Lung microvascular endothelial cell (primary cell): ENCODE data around the gene PARPBP. TPM values are rescaled to one million over a fixed set of nuclear protein-coding genes. Genes with fewer than 3 reads are reported as not detected.
"Not testable (repeated sequence)": the region's sequence is repeated elsewhere in the genome, so short reads cannot be mapped to it uniquely, and the experiment has no call there.

Experiments
- DNase-seq, 2 donors: peaks; one replicate each; pipeline versions ENCODE4 v3.0.0 to v3.0.0-alpha.2; 2010; ENCODE audit warnings: low read depth in 2 of 2
- total RNA-seq: library from RNA; depleted of rRNA; stranded (reverse); fragments of >200 nt; gene quantifications from 2 replicates; pipeline ENCODE4 v1.2.1, GENCODE V29; 2014

Gene PARPBP, protein sequence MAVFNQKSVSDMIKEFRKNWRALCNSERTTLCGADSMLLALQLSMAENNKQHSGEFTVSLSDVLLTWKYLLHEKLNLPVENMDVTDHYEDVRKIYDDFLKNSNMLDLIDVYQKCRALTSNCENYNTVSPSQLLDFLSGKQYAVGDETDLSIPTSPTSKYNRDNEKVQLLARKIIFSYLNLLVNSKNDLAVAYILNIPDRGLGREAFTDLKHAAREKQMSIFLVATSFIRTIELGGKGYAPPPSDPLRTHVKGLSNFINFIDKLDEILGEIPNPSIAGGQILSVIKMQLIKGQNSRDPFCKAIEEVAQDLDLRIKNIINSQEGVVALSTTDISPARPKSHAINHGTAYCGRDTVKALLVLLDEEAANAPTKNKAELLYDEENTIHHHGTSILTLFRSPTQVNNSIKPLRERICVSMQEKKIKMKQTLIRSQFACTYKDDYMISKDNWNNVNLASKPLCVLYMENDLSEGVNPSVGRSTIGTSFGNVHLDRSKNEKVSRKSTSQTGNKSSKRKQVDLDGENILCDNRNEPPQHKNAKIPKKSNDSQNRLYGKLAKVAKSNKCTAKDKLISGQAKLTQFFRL
- 4.4 and 7.8 TPM in 2 replicates for total RNA-seq

DNA sequence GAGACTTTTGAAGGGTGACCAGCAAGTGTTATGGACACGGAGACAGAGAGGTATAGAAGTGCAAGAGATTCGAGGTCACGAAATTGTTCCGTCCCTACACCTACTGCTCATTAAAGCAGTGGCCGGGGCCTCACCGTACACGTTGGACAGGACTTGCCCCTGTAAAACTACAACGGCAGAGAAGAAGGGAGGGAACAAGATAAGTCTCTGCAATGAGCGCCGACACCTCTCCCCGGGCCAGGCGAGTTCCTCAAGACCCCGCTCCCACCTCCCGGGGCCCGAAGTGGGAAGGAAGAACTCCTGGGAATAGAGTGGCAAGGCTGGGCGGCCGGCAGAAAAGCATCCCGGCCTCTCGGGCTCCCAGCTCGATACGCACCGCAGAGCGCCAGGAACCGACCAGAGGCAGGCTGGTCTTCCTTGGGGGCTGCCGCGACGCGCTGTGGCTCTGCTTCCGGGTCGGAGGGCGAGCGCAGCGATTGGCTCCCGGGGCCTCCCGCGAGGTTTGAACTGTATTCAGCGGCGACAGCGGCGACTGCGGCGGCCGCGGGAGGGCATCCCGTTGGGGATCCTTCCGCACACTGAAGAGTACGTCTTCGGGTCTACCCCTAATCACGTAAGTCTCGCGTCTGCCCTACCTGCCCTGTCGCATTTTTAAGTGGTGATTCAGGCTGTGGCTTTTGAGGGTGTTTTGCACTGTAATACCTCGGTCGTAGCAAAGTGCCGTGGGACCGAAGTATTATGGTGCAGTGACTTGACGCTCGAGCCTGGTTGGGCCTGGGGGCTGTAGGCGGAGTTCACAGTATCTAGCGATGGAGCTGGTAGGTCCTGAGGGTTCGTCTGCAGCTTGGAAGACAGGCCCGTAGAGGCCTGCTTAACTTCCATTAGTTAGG, at the start of gene PARPBP, which contains the start of gene NUP37:
Gene PARPBP (plus strand): TSS at position 510 of the 890 bp plus-strand sequence. CDS start 3,706 bp downstream, outside the sequence.
Gene NUP37 (minus strand): TSS at position 441 of the 890 bp plus-strand sequence. CDS start 1,596 bp downstream, outside the sequence.
- DNase-seq: peak; percentile 93 to 94

DNA sequence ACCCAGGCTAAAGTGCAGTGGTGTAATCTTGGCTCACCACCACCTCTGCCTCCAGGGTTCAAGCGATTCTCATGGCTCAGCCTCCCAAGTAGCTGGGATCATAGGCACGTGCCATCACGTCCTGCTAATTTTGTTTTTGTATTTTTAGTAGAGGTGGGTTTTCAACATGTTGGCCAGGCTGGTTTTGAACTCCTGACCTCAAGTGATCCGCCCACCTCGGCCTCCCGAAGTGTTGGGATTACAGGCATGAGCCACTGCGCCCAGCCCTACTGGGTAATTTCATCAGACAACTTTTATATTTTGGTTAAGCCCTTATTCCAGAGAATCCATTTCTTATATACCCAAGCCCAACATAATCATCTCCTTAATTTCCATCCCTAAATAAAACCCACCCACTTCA, 47.9 kb upstream of the PARPBP start:
- not testable (repeated sequence) for DNase-seq

DNA sequence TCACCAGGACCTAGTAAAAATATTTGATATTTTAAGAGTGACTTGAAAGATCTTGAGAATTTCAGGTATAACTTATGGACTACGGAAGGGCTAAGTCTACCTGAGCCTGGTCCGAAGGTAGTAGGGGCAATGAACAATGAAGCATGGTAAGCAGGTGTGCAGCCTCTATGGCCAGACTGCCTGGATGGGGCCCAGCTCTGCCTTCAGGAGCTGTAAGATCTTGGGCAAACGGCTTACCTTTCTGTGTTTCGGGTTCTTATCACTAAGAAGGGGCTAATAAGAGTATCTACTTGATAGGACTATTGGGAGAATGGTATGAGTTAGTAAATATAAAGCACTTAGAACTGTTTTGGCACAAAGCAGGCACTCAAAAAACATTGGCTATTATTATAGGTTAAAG, 39.1 kb upstream of the PARPBP start:
- DNase-seq: no peak

DNA sequence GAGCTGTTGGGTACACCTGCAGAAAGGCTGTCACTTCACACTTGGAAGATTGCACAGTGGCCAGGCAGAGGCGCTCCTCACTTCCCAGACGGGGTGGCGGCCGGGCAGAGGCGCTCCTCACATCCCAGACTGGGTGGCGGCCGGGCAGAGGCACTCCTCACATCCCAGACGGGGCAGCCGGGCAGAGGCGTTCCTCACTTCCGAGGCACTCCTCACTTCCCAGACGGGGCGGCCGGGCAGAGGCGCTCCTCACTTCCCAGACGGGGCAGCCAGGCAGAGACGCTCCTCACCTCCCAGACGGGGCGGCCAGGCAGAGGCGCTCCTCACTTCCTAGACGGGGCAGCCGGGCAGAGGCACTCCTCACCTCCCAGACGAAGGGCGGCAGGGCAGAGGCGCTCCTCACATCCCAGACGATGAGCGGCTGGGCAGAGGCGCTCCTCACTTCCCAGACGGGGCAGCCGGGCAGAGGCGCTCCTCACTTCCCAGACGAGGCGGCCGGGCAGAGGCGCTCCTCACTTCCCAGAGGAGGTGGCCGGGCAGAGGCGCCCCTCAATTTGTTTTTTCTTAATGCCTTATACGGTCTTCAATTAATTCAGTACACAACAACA, 30.7 kb upstream of the PARPBP start:
- not testable (repeated sequence) for DNase-seq

DNA sequence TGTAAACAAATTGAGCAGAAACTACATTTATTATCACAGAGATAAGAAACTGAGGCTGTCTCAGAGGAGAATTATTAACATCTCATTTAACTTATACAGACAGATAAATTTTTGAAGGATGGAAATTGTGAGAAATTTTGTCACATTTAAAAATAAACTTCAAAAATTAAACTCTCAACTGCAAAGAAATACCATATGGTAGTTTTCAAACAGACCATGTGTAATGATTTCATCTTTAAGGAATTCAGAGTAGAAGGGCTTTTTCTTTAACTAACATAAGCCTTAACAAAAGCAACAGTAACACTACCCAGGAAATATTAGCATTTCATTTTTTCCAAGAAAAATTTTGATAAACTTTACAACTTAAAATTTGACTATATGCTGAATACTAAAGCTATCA, 26.7 kb upstream of the PARPBP start:
- no peak for DNase-seq

DNA sequence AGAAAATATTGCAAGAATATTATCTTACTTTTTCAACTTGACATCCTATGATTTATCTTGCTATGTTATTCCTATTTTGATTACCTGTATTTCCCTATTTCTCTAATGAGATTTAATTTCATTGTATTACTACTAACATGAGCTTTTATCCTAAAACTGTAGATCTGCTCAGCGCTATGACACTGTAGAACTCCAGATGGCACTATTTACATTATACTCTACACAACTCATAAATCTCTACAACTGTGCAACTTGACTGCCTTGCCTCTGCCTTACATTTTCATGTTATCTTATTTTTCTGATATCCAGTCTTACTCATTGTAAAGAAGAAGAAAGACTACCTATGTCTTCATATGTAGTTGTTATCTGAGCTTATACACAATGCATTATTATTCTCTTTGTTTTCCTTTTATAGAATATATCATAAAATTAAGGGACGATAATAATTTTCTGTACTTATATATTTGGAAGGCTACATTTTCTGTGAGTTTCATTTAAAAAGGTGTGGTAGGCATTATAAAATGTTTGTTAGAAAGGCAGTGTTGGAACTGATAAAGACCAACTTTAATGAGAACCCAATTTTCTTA, 24.2 kb upstream of the PARPBP start:
- DNase-seq: peak; percentile 55 to 61

DNA sequence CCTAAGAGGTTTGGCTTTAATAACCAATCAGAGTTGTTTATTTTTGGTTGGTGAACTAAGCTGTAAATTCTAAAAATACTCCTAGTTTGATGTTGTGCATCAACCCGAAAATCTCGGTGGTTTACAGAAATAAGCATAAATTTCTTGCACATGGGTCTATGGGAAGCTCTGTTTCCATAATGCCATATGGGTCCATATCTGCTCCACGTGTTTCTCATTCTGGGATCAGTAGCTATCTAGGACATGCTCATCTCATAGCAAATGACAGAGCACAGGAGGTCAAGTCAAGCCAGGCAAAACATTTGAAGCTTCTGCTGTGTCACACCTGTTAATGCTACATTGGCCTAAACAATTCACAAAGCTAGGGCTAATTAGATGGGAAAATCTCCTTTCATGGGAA, 23.1 kb upstream of the PARPBP start:
- DNase-seq: no peak

DNA sequence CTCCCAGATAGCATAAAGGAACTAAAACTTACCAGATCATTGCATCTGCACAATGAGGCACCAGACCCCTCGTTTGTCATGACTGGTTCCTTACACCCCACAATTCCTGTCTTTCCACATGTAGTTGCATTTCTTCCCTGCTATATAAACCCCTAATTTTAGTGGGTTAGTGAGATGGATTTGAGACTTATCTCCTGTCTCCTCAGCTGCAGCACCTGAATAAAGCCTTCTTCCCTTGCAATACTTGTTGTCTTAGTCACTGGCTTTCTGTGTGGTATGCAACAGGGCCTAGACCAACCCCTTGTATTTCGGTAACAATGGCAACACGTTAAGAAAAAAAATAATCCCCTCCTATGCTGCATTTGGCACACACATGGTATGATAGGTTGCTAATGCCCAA, 13.1 kb upstream of the PARPBP start:
- DNase-seq: no peak

DNA sequence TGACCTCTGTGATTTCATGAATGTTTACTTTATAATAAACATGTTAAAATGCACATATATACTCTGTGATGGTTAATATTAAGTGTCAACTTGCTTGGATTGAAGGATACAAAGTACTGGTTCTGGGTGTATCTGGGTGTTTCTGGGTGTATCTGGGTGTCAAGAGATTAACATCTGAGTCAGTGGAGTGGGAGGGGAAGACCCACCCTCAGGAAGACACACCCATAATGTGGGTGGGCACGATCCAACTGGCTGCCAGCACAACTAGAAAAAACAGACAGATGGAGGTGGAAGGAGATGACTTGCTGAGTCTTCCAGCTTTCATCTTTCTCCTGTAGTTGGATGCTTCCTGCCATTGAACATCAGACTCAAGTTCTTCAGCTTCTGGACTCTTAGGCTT, 12.0 kb upstream of the PARPBP start:
- DNase-seq: peak in 1 of 2 donors; percentile 5

DNA sequence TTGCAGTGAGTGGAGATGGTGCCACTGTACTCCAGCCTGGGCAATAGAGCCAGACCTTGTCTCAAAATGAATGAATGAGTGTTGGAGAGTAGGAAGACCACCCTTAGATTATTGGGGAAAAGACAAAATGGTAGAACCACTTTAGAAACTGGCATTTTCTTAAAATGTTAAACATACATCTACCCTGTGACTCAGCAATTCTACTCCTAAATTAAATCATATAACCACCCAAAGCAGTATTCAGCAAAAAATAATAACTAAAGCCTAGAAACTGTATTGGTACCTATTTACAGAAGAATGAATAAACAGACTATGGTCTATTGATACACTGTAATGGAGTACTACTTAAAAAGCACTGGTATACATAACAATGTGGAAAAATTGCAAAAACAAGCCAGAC, 9.2 kb upstream of the PARPBP start:
- DNase-seq: no peak

DNA sequence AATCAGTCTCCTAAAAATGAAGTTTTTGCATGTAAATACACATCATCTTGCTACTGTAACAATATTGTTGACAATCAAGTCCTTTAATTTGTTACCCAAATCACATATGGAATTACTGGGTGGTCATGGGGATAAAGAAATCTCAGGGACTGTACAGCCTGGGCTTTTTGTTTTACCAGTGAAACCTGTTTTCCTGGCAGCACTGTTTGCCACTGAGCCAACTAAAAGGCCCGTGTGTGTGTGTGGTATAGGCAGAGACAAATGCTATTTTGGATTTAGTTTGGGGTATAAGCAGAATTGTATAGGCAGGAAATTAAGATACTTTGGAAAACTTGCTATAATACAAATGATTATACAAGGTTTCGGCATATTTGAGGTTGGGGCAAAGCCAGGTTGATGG, 5.8 kb upstream of the PARPBP start:
- DNase-seq: no peak

DNA sequence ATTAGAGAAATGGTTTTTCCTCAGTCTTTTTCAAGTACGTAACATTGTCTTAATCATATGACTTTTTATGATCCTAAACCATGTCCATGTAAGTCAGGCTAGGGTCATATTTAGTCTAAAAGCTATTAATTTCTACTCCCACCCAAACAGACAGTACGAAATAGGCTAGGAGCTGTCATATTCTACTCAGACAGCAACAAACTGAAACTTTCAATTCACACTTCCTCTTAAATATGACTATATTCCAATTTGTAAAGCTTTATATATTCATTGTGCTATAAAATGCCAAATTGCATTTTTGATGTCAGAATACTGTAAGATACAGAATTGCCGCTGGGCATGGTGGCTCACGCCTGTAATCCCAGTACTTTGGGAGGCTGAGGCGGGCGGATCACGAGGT, 3.6 kb upstream of the PARPBP start:
- no peak for DNase-seq

DNA sequence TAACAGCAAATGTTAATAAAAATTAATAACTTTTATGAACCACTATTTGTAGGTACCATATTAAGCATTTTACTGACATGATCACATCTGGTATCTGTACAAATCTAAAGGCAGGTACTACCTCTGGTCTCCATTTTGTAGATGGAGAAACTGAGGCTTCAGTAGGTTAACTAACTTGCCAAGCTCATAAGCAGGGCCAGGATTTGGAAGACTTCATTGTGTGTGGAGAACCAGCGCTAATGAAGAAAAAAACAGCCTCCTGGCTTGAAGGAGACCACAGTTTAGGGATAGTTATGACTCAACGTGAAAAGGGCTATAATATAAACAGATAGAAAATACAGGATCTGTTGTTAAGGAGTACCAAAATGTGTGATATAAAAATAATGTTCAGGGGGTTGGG, 1.1 kb upstream of the PARPBP start:
- DNase-seq: peak in 1 of 2 donors; percentile 11

DNA sequence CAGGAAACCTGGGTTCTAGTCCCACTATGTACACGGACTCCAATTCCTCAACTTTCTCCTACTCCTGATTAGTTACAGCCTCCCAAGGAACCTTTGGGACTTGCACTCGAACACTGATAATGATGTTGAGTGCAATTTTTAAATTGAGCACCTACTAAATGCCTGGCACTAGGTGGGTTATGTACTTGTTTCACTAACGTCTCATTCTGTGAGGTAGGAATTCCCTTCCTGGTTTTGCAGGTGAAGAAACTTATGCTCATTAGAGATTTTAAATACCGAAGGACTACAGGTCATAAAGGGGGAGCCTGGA, 536 bp downstream of the PARPBP start:
- DNase-seq: no peak

DNA sequence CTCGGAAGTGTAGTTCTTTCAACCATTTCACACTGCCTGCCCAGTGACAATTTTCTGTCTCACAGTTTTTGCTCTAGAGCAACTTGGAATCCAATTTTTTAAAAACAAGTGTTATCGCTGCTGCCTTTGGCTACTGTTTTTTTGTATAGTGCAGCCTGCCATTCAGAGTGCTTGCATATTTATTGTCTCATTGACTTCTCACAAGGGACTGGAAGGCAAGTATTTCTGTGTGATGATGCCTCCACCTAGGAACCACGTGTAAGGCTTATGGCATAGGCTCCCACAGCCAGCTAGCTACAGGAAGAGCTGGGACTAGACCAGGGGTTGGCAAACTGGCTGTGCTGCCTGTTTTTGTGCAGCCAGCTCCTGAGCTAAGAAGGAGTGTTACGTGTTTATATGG, 903 bp downstream of the PARPBP start:
- DNase-seq: peak; percentile 34 to 41

DNA sequence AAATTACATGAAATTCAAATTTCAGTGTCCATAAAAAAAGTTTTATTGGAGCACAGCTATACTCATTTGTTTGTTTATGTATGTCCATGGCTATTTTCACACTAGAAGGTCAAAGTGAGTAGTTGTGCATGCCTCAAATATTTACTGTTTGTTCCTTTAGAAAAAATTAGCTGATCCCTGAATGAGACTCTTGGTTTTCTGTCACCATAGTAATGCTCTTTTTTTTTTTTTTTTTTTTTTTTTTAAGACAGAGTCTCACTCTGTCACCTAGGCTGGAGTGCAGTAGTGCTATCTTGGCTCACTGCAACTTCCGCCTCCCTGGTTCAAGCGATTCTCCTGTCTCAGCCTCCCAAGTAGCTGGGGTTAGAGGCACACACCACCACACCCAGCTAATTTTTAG, 1.3 kb downstream of the PARPBP start:
- not testable (repeated sequence) for DNase-seq

DNA sequence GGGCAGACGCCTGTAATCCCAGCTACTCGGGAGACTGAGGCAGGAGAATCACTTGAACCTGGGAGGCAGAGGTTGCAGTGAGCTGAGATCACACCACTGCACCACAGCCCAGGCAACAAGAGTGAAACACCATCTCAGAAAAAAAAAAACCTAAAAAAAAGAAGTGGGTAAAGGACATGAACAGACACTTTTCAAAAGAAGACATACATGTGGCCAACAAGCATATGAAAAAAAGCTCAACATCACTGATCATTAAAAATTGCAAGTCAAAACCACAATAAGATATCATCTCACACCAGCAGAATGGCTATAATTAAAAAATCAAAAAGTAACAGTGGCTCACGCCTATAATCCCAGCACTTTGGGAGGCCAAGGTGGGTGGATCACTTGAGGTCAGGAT, 10.7 kb downstream of the PARPBP start:
- not testable (repeated sequence) for DNase-seq

DNA sequence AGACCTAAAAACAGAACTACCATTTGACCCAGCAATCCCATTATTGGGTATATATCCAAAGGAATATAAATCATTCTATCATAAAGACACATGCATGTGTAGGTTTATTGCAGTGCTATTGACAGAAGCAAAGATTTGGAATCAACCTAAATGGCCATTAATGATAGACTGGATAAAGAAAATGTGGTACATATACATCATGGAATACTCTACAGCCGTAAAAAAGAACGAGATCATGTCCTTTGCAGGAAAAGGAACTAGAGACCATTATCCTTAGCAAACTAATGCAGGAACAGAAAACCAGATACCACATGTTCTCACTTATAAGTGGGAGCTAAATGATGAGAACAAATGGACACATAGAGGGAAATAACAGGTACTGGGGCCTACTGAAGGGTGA, 11.5 kb downstream of the PARPBP start:
- not testable (repeated sequence) for DNase-seq

DNA sequence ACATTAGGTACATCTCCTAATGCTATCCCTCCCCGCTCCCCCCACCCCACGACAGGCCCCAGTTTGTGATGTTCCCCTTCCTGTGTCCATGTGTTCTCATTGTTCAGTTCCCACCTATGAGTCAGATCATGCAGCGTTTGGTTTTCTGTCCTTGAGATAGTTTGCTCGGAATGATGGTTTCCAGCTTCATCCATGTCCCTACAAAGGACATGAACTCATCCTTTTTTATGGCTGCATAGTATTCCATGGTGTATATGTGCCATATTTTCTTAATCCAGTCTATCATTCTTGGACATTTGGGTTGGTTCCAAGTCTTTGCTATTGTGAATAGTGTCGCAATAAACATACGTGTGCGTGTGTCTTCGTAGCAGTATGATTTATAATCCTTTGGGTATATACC, 17.6 kb downstream of the PARPBP start:
- not testable (repeated sequence) for DNase-seq

DNA sequence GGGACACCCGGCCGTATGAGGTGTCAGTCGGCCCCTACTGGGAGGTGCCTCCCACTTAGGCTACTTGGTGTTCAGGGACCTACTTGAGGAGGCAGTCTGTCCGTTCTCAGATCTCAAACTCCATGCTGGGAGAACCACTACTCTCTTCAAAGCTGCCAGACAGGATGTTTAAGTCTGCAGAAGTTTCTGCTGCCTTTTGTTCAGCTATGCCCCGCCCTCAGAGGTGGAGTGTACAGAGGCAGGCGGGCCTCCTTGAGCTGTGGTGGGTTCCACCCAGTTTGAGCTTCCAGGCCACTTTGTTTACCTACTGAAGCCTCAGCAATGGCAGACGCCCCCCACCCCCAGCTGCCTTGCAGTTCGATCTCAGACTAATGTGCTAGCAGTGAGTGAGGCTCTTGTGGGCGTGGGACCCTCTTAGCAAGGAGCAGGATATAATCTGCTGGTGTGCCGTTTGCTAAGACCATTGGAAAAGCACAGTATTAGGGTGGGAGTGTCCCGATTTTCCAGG, 22.9 kb downstream of the PARPBP start:
- DNase-seq: not testable (repeated sequence)

DNA sequence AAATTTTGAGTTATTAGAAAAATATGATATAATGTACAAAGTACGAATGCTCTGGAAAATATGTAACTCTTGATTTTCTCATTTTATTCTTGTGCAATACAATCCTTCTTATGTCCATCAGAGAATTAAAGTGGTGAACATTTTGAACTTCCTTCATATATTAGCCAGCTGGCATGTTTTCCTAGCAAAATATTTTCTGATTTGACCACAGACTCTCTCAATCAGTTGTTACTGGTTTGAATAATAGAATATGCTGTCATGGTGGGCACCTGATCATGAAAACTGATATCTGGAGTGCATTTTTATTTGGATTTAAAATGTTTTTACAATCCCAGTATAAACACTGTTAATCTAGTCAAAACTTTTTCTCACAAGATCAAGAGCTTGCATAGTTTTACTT, 24.2 kb downstream of the PARPBP start:
- no peak for DNase-seq
